Tibial nerve (tissue), 4 donors: ENCODE results near the gene NGEF. TPM values are rescaled to one million over a fixed set of nuclear protein-coding genes. Genes with fewer than 3 reads are reported as not detected.
A peak's percentile ranks its signal among the peaks of the same experiment; 100 is the strongest.

Source experiments
- DNase-seq, 2 donors: peaks; one replicate each; pipeline ENCODE4 v3.0.0-alpha.2; 2019; ENCODE audit warnings: low spot score in 2 of 2
- H3K27ac ChIP-seq, 4 donors: fragments of 200-600 bp; sonication (generic) in 3 of 4; one replicate each; pipeline ENCODE4 v1.5.1; 2017 to 2019; ENCODE audit warnings: mild to moderate bottlenecking in 1 of 4
- H3K27me3 ChIP-seq, 2 donors: fragments of 200-600 bp; sonication (generic) in 1 of 2; one replicate each; pipeline versions ENCODE4 v1.5.1 to v1.6.0; 2017 to 2019
- H3K36me3 ChIP-seq, 3 donors: fragments of 200-600 bp; sonication (generic); one replicate each; pipeline ENCODE4 v1.5.1; 2018 to 2019
- H3K4me1 ChIP-seq, 4 donors: fragments of 200-600 bp; sonication (generic) in 3 of 4; one replicate each; pipeline ENCODE4 v1.5.1; 2017 to 2019
- H3K4me3 ChIP-seq, 4 donors: fragments of 200-600 bp; sonication (generic) in 3 of 4; one replicate each; pipeline ENCODE4 v1.5.1; 2017 to 2019; ENCODE audit warnings: mild to moderate bottlenecking in 1 of 4, moderate library complexity in 1 of 4
- H3K9me3 ChIP-seq, 4 donors: fragments of 200-600 bp; sonication (generic) in 3 of 4; one replicate each; pipeline ENCODE4 v1.5.1; 2017 to 2019
- CTCF ChIP-seq, 5 experiments: fragments of 200-600 bp in 3 of 5; fragments of 450-650 bp in 2 of 5; sonication (generic) in 3 of 5; IDR thresholded peaks; one replicate each; pipeline ENCODE4 v1.5.1; 2016 to 2019; ENCODE audit warnings: antibody characterized with exemption in 5 of 5, mild to moderate bottlenecking in 3 of 5, moderate library complexity in 2 of 5
- EP300 ChIP-seq, 2 donors: sonication (generic); formaldehyde crosslinking; IDR thresholded peaks; one replicate each; pipeline ENCODE4 v1.6.1; 2017; ENCODE audit warnings: antibody characterized with exemption in 2 of 2, mild to moderate bottlenecking in 1 of 2
- POLR2A ChIP-seq, 2 donors: fragments of 450-650 bp; IDR thresholded peaks; one replicate each; pipeline ENCODE4 v1.6.1; 2017; ENCODE audit warnings: antibody characterized with exemption in 2 of 2, mild to moderate bottlenecking in 2 of 2, moderate library complexity in 2 of 2
- WGBS, 2 donors: methylation state at CpG; one replicate each; pipeline ENCODE4 v1.1.5; 2018; 5-methylcytosine and 5-hydroxymethylcytosine counted together
- total RNA-seq, 4 donors: library from RNA; depleted of rRNA; stranded (reverse); fragments of >200 nt; gene quantifications; one replicate each; pipeline ENCODE4 v1.1.0, GENCODE V29; 2016

Gene NGEF
- total RNA-seq, 4 donors from 2014 or later = 12.9 to 47.6 (median 22.7) TPM

- no peak overlapping the region for H3K4me3 ChIP-seq
- WGBS, 2 donors = 46 to 56% methylated on average over 6 to 9 of the region's 9 CpGs
- H3K27me3 ChIP-seq = peaks cover 0 to 15% of the 10 kb centered on the region in 2 donors
- peak in 1 of 2 donors; percentile 11 for DNase-seq
- peak overlapping the region; percentile 63 to 92 (median 86) for H3K27ac ChIP-seq
- peaks cover 0 to 67% (median 34%) of the 10 kb centered on the region in 4 donors for H3K4me1 ChIP-seq
- no peaks in the 10 kb centered on the region for H3K9me3 ChIP-seq
- H3K36me3 ChIP-seq = no peaks in the 10 kb centered on the region
- TF ChIP-seq EP300 (IDR thresholded peaks at IDR 0.05) = no peak
- TF ChIP-seq CTCF (IDR thresholded peaks at IDR 0.05) = no peak
- no peak for TF ChIP-seq POLR2A (IDR thresholded peaks at IDR 0.05)
Measured at GRCh38 chr2:232872826-232873225, 140.2 kb downstream of the NGEF start.

GRCh38 chr2:232871835-232872736 lies 141.0 kb downstream of the NGEF start:
- Histone ChIP-seq H3K4me1 (peaks cover 0 to 62% (median 34%) of the 10 kb centered on the region in 4 donors), H3K4me3 (no peak overlapping the region), H3K36me3 (no peaks in the 10 kb centered on the region), H3K27ac (peak overlapping the region; percentile 63 to 92 (median 86)), H3K27me3 (peaks cover 0 to 15% of the 10 kb centered on the region in 2 donors), H3K9me3 (no peaks in the 10 kb centered on the region)
- WGBS, 2 donors = 49 to 64% methylated on average over 19 to 21 of the region's 22 CpGs
- peak in 1 of 2 donors; percentile 39 for DNase-seq
- TF ChIP-seq EP300 (IDR thresholded peaks at IDR 0.05) (peak; percentile 66 to 80), CTCF (IDR thresholded peaks at IDR 0.05) (no peak), POLR2A (IDR thresholded peaks at IDR 0.05) (peak in 1 of 2 donors; percentile 35)

GRCh38 chr2:232871418-232871834 lies 141.6 kb downstream of the NGEF start:
- Histone ChIP-seq H3K27ac (peak overlapping the region; percentile 40 to 92 (median 78)), H3K4me1 (peaks cover 0 to 57% (median 34%) of the 10 kb centered on the region in 4 donors), H3K4me3 (no peak overlapping the region), H3K9me3 (no peaks in the 10 kb centered on the region), H3K36me3 (no peaks in the 10 kb centered on the region), H3K27me3 (peaks cover 0 to 15% of the 10 kb centered on the region in 2 donors)
- 81 to 82% methylated on average over 10 to 13 of the region's 15 CpGs for WGBS, 2 donors
- peak in 1 of 2 donors; percentile 10 for DNase-seq
- no peak for TF ChIP-seq EP300 (IDR thresholded peaks at IDR 0.05)
- TF ChIP-seq CTCF (IDR thresholded peaks at IDR 0.05) = no peak
- TF ChIP-seq POLR2A (IDR thresholded peaks at IDR 0.05) = no peak

- H3K36me3 ChIP-seq = no peaks in the 10 kb centered on the region
- H3K9me3 ChIP-seq = no peaks in the 10 kb centered on the region
- H3K4me1 ChIP-seq = peaks cover 0 to 53% (median 33%) of the 10 kb centered on the region in 4 donors
- DNase-seq = peak in 1 of 2 donors; percentile 3
- H3K27ac ChIP-seq = peak overlapping the region; percentile 40 to 92 (median 78)
- peaks cover 0 to 11% of the 10 kb centered on the region in 2 donors for H3K27me3 ChIP-seq
- no peak for TF ChIP-seq POLR2A (IDR thresholded peaks at IDR 0.05)
- TF ChIP-seq EP300 (IDR thresholded peaks at IDR 0.05) = no peak
- no peak for TF ChIP-seq CTCF (IDR thresholded peaks at IDR 0.05)
- no peak overlapping the region for H3K4me3 ChIP-seq
- WGBS, 2 donors = 79 to 81% methylated on average over 15 to 17 of the region's 17 CpGs
Measured at GRCh38 chr2:232870766-232871371, 142.2 kb downstream of the NGEF start.
